HG02840 (cell line): ENCODE results near the gene GSTM3.
"Not testable (repeated sequence)": the region's sequence is repeated elsewhere in the genome, so short reads cannot be mapped to it uniquely, and the experiment has no call there.

Experiments used
- ATAC-seq: cut with Tn5 transposase; IDR thresholded peaks from one replicate; pipeline ENCODE4 v1.9.1; 2021; ENCODE audit warnings: mild to moderate bottlenecking, moderate library complexity, moderate number of reproducible peaks; ENCODE audit not compliant: unreplicated experiment, low FRiP score

GSTM3 gene

DNA sequence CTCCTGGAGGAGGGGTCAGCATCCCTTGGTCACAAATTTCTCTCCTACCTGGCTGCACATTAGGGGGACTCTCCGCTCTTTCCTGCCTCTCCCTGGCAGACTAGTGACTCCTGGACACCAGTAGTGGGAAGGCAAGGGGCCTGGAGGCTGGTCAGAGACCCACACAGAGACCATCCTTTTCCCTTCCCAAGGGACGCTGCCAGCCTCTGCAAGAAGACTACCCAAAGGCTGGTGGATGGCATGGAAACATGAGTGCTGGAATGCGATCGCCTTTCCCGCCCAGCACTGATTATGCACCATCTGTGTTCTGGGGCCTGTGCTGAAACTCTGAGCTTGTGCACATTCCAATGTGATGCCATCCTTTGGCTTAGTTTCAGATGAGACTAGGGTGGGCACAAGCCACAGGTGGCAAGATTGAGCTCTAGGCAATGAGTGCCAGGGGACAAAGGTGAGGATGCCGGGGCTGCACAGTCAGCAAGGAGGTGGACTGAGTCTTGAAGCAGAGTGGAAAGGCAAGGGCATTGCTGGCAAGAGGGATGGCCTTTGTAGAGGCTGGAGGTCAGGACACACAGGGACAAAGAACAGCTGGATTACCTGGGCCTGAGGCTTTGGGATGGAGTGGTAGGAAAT, 35.5 kb upstream of the GSTM3 start:
- ATAC-seq, result no peak

- no peak for ATAC-seq
Measured at GRCh38 chr1:109775398-109775797, 34.6 kb upstream of the GSTM3 start.

DNA sequence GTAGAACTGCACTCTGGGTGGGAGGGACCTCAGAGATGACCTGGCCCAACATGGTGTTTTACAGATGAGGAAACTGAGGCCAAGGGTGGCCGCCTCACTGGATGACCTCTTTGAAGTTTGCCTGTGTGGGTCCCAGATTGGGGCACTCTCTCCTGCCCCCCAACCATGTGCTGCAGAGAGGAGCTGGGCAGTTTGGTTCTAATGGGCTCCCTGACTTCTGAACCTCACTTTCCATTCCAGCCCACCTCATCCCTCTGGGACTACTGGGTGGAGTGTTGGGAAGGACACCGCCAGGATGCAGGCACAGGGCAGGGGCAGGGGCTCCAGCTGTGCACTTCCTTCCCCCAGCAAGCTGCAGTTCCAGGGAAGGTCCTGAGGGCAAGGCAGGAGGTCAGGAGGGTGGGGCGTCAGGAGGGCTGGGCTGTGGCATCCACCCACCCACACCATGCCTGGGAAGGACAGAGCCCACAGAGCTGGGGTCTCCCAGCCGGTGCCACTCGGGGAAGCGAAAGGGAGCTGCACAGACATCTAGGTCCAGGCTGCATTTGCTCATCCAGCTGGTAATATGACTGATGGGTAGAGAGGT, 33.2 kb upstream of the GSTM3 start:
- ATAC-seq, result no peak

- no peak for ATAC-seq
Measured at GRCh38 chr1:109773203-109773899, 32.5 kb upstream of the GSTM3 start.

DNA sequence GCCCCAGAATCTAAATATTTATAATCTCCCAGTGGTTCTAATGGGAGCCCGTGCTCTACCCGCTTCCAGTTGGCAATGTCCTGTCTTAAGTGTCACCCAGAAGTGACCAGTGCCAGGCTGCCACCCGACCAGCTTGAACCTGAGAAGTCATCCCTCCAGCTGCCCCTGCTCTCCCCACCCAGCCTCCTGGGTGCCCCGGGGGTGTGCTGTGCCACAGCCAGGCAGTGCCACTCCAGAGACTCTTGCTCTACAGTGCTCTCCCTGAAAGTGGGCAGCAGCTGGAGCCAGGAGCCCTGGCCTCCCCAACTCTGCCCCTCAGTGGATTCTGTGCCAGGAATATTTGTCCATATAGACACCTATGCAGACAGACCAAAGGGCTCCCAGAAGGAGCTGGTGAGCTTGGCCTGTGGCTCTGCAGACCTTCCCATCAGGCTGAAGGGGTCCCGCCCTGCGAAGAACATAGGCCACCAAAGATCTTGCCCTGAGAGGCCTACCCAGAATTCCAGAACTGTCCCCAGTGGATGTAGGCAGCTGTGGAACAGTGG, 31.9 kb upstream of the GSTM3 start:
- ATAC-seq, result no peak

GRCh38 chr1:109771712-109772657, 31.1 kb upstream of the GSTM3 start:
- no peak for ATAC-seq

GRCh38 chr1:109770331-109771095, 29.7 kb upstream of the GSTM3 start:
- ATAC-seq, result no peak

GRCh38 chr1:109769330-109770078, 28.7 kb upstream of the GSTM3 start:
- ATAC-seq, result no peak

- no peak for ATAC-seq
Measured at GRCh38 chr1:109768820-109769219, 28.0 kb upstream of the GSTM3 start.

DNA sequence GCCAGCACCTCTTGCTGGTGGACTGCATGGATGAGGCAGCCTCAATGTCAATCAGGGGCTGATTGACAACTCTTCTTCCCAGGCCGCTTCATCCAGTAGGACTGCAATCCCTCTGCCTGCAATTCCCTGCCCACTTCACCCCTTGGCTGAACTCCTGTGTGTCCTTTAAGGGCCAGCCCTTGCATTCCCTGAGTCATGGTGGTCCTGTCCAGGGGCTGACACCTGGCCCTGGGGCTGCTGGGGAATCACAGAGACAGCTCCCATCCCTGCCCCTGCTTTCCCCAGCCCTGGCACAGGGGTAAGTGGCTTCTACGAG, 27.5 kb upstream of the GSTM3 start:
- ATAC-seq, result no peak

DNA sequence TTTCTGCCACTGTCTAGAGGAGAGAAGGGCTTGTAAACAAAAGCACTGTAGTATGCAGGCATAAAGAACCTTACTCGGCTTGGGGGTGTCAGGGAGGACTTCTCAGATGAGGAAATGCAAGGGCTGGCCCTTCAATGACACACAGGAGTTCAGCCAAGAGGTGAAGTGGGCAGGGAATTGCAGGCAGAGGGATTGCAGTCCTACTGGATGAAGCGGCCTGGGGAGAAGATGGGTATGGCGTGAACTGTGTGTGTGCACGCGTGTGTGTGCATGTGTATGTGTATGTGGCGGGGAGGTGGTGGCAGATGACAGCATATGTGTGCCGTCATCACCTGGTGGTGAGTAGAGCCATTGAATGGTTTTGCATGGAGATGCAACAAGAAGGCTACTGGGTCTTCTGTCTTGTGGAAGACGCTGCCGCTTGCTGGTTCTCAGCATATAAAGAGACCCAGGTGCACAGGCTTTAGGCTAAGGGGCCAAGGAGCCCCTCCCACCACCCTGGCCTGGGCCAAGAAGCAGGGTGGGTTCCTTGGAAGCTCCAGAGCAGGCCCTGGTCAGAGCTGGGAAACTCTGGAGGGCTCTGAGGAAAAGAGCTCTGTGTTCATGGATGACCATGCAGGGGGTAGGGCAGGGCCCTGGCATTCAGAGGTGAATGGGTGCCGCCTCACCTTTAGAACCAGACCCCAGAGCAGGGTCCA, 26.9 kb upstream of the GSTM3 start:
- ATAC-seq, result no peak

DNA sequence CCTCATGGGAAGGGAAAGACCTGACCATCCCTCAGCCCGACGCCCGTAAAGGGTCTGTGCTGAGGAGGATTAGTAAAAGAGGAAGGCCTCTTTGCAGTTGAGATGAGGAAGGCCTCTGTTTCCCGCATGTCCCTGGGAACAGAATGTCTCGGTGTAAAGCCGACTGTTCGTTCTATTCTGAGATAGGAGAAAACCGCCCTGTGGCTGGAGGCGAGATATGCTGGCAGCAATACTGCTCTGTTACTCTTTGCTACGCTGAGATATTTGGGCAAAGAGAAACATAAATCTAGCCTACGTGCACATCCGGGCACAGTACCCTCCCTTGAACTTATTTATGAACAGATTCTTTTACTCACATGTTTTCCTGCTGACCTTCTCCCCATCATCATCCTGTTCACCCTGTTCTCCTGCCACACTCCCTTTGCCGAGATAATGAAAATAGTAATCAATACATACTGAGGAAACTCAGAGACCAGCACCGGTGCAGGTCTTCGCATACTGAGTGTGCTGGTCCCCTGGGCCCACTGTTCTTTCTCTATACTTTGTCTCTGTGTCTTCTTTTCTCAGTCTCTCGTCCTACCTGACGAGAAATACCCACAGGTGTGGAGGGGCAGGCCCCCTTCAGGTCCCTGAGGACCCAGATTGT, 26.3 kb upstream of the GSTM3 start:
- not testable (repeated sequence) for ATAC-seq

- no peak for ATAC-seq
Measured at GRCh38 chr1:109765896-109766615, 25.2 kb upstream of the GSTM3 start.

DNA sequence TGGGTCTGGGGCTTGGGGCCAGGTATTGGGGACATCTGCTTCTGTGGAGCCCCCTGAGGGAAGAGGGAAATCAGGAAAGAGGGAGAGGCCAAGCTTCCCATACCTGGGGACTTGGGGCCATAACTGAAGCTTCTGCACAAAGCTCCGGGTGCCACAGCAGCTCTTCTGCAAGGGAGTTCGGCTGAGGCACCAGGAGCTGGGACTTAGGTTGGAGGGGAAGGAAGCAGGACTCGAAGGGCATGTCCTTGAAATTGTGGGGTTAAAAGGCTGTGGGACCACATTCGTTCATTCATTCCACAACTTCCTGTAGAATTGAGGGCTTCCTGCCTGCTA, 24.6 kb upstream of the GSTM3 start:
- no peak for ATAC-seq

DNA sequence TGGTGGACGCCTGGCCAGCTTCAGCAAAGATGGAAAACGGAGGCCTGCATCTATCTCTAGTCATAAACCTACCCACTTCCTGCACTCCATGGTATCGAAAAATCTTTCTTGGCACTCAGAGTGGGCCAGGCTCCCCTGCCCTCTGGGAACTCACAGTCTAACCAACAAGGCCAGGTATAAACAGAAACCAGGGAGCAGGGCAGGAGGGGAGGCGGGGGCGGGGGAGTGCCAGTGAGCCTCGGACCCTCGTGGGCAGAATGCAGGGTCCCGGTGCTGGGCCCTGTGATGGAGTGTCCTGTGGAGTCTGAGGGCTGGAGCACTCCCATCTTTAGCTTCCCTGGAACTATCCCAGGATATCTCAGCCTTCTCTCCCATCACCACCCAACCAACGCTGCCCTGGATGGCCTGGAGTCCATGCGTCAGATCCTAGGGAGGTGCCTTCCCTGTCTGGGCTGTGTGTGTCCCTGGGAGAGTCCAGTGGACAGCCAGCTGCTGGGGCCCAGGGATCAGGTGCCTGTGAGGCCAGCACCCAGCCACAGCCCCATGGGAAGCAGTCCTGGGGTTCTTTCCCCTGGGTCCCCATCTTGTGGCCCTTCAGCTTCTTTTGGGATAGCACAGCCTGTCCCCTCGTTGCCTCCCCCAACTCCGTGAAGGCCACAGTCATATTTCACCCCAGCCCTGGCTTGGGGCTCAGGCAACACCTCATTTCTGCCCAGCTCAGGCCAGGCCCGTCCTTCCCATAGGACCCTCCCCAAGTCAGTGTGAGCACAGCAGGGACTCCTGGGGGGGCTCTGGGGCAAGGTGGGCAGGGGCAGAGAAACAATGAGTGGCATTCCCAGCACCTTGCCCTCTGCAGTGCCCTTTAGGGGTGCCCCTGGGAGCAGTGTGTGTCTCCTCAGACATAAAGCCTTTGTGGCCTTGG, 24.0 kb upstream of the GSTM3 start:
- ATAC-seq, result no peak

DNA sequence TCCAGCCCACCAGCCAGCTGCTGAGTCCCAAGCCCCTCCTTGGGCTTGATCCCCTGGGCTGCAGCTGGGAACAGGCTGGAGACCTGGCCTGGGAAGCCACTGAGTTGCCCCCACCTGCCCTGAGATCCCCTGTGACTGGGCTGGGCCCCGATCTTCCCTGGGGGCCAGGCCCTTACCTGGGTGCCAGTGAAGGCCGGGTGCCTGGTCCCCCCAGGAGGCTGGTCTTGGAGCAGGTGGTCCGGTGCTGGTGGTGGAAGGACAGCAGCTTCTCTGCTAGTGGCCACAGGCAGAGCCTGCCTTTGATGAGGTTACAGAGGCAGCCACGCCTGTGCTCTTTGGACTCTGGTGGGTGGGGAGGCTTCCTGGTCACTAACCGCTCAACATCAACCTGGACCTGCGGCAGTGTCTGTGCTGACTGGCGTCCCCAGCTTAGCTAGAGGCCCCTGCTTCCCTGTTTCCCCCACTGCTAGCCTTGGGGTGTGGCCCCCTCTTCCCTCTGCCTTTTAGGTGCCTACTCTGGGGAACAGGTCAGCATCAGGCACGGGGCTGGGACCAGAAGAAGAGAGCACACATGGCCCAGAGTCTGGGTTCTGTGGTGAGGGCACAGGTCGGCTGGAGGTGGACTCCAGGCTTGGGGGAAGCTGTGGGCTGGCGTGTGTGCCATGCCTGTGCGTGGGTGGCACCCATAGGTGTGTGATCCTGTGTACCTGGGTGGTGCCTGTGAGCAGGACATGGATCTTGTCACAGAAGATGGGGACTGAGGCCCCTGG, 23.0 kb upstream of the GSTM3 start, which contains the start of gene EPS8L3:
EPS8L3 (minus strand) TSS at position 278 of the 770 bp plus-strand sequence. CDS start 2,174 bp downstream, outside the sequence.
- ATAC-seq, result no peak
